Uterus (tissue), 4 donors: ENCODE results near the gene S100A14. TPM values are rescaled to one million over a fixed set of nuclear protein-coding genes. Genes with fewer than 3 reads are reported as not detected.
A peak's percentile ranks its signal among the peaks of the same experiment; 100 is the strongest.
"Not testable (repeated sequence)": the region's sequence is repeated elsewhere in the genome, so short reads cannot be mapped to it uniquely, and the experiment has no call there.

Source experiments
- DNase-seq, 2 donors: peaks; one replicate each; pipeline ENCODE4 v3.0.0-alpha.2; 2019 to 2020
- H3K27ac ChIP-seq, 2 donors: fragments of 200-600 bp; sonication (generic); 1 replicate in 1 of 2; 2 replicates in 1 of 2; pipeline ENCODE4 v1.5.1; 2016 to 2018
- H3K27me3 ChIP-seq, 2 donors: fragments of 200-600 bp; sonication (generic); one replicate each; pipeline ENCODE4 v1.5.1; 2018 to 2019; ENCODE audit warnings: control low read depth in 1 of 2
- H3K36me3 ChIP-seq, 2 donors: fragments of 200-600 bp; sonication (generic); one replicate each; pipeline ENCODE4 v1.5.1; 2019; ENCODE audit warnings: control low read depth in 1 of 2
- H3K4me1 ChIP-seq, 2 donors: fragments of 200-600 bp; sonication (generic); one replicate each; pipeline ENCODE4 v1.5.1; 2018 to 2019; ENCODE audit warnings: control low read depth in 1 of 2
- H3K4me3 ChIP-seq, 2 donors: fragments of 200-600 bp; sonication (generic); 1 replicate in 1 of 2; 2 replicates in 1 of 2; pipeline ENCODE4 v1.5.1; 2018 to 2019; ENCODE audit warnings: mild to moderate bottlenecking in 1 of 2
- H3K9me3 ChIP-seq, 2 donors: fragments of 200-600 bp; sonication (generic); one replicate each; pipeline ENCODE4 v1.5.1; 2019; ENCODE audit warnings: control low read depth in 1 of 2
- CTCF ChIP-seq, 4 experiments: fragments of 200-600 bp in 2 of 4; fragments of 450-650 bp in 2 of 4; sonication (generic) in 2 of 4; IDR thresholded peaks; one replicate each; pipeline ENCODE4 v1.5.1; 2016 to 2019; ENCODE audit warnings: antibody characterized with exemption in 4 of 4, mild to moderate bottlenecking in 2 of 4, moderate library complexity in 1 of 4
- POLR2A ChIP-seq, 2 donors: fragments of 450-650 bp; IDR thresholded peaks; one replicate each; pipeline ENCODE4 v1.6.1; 2016; ENCODE audit warnings: antibody characterized with exemption in 2 of 2, mild to moderate bottlenecking in 1 of 2, moderate library complexity in 1 of 2
- intact Hi-C: fragments of 100-400 bp; cut with DNase I; formaldehyde crosslinking; loops from one replicate; pipeline ENCODE4 v1.15.1; 2023; ENCODE audit warnings: low total_unique reads
- total RNA-seq, 4 donors: library from RNA; depleted of rRNA in 3 of 4; stranded (reverse); fragments of >200 nt in 3 of 4; gene quantifications; one replicate each; pipeline versions ENCODE4 v1.1.0 to v1.2.4, GENCODE V29; 2014 to 2023
- donor health status: DM: yes; HTN: yes; CAD: no.

S100A14 gene
- total RNA-seq, 4 donors from 2014 or later: 0.29 to 6.2 TPM; not detected in 2

GRCh38 chr1:153598309-153599172 lies 17.6 kb downstream of the S100A14 start:
- TF ChIP-seq POLR2A (IDR thresholded peaks at IDR 0.05) (no peak), CTCF (IDR thresholded peaks at IDR 0.05) (no peak)
- Histone ChIP-seq H3K4me1 (no peaks in the 10 kb centered on the region), H3K36me3 (no peaks in the 10 kb centered on the region), H3K9me3 (no peaks in the 10 kb centered on the region), H3K27ac (no peak overlapping the region), H3K27me3 (no peaks in the 10 kb centered on the region), H3K4me3 (no peak overlapping the region)
- intact Hi-C loops: no loop called here
- no peak for DNase-seq

GRCh38 chr1:153597206-153597605 lies 18.9 kb downstream of the S100A14 start:
- Histone ChIP-seq H3K27me3 (no peaks in the 10 kb centered on the region), H3K36me3 (no peaks in the 10 kb centered on the region), H3K4me3 (no peak overlapping the region), H3K9me3 (no peaks in the 10 kb centered on the region), H3K27ac (no peak overlapping the region), H3K4me1 (no peaks in the 10 kb centered on the region)
- intact Hi-C loops: no loop called here
- no peak for DNase-seq
- no peak for TF ChIP-seq CTCF (IDR thresholded peaks at IDR 0.05)
- no peak for TF ChIP-seq POLR2A (IDR thresholded peaks at IDR 0.05)

DNA sequence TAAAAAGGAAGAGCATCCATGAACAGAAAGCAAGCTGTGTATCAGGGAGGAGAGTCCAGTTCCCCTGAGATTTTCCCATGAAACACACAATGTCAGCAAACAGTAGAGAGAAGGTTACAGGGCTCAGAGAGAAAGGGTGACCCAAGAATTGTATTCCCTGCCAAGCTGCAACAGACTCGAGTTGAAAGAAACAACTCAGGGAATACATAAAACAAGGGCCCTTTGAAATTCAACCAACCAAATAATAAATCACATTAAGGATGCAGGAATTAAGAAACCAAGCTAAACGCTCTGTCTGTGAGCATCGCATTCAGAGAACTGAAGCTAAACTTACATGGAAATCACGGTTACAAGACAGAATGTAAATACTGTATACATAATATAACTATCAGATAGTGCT lies 23.4 kb downstream of the S100A14 start:
- TF ChIP-seq CTCF (IDR thresholded peaks at IDR 0.05) (no peak), POLR2A (IDR thresholded peaks at IDR 0.05) (no peak)
- DNase-seq: no peak
- H3K27ac ChIP-seq: peak overlapping the region in 1 of 2 donors; percentile 31
- H3K27me3 ChIP-seq: no peaks in the 10 kb centered on the region
- no peaks in the 10 kb centered on the region for H3K36me3 ChIP-seq
- no peaks in the 10 kb centered on the region for H3K9me3 ChIP-seq
- intact Hi-C loops: no loop called here
- H3K4me3 ChIP-seq: no peak overlapping the region
- H3K4me1 ChIP-seq: no peaks in the 10 kb centered on the region

- no peak overlapping the region for H3K27ac ChIP-seq
- no peaks in the 10 kb centered on the region for H3K4me1 ChIP-seq
- H3K4me3 ChIP-seq: no peak overlapping the region
- intact Hi-C loops: no loop called here
- DNase-seq: no peak
- TF ChIP-seq POLR2A (IDR thresholded peaks at IDR 0.05) (no peak), CTCF (IDR thresholded peaks at IDR 0.05) (no peak)
- H3K9me3 ChIP-seq: no peaks in the 10 kb centered on the region
- no peaks in the 10 kb centered on the region for H3K27me3 ChIP-seq
- H3K36me3 ChIP-seq: no peaks in the 10 kb centered on the region
These were observed 27.6 kb downstream of the S100A14 start for GRCh38 chr1:153588482-153588881.

DNA sequence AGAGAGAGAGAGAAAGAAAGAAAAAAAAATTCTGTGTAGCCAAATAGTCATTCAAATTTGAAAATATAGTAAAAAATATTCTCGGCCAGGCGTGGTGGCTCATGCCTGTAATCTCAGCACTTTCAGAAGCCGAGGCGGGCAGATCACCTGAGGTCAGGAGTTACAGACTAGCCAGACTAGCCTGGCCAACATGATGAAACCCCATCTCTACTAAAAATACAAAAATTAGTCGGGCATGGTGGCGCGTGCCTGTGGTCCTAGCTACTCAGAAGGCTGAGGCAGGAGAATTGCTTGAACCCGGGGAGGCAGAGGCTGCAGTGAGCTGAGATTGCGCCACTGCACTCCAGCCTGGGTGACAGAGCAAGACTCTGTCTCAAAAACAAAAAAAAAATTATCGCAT lies 28.1 kb downstream of the S100A14 start:
- H3K27ac ChIP-seq: not testable (repeated sequence)

More for the DNA sequence above, 28.1 kb downstream of the S100A14 start:
- H3K4me3 ChIP-seq, H3K4me1 ChIP-seq, H3K9me3 ChIP-seq, H3K36me3 ChIP-seq, H3K27me3 ChIP-seq, intact Hi-C loops, DNase-seq: not testable (repeated sequence)
